ENCODE data around the gene TGFB2.

Gene TGFB2

DNA sequence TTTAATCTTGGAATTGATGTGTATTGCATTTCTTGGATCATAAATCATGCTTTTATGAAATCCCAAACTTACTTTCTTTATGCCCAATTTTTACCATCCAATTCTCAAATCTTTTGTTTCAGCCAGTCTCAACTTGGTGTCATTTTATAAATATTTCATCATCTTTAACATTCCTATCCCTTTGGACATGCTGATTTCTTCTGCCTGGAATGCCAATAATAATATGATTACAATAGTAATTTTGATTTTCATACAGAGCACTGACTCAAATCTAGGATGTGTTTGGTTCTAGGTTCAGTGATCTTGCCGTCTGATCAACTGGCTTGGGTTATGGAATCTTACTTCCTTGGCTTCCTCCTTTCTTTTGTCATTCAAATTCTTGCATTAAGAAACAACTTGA, 47.3 kb upstream of the TGFB2 start:
- Histone ChIP-seq H3K9me3 (ENCODE audit: insufficient read depth, low read length, severe bottlenecking) (no peaks in the 10 kb centered on the region), H3K9ac (ENCODE audit: low read depth, low read length) (no peak overlapping the region), H3K36me3 (ENCODE audit: insufficient read depth, low read length) (no peaks in the 10 kb centered on the region), H2AFZ (ENCODE audit: low read depth, low read length) (no peak overlapping the region), H3K27me3 (ENCODE audit: insufficient read depth, low read length, poor library complexity) (no peaks in the 10 kb centered on the region), H4K20me1 (ENCODE audit: insufficient read depth, low read length) (peaks cover 6% of the 10 kb centered on the region; the same call in 1 of the 2 replicates), H3K4me2 (ENCODE audit: insufficient read depth, low read length) (no peak overlapping the region), H3K4me1 (ENCODE audit: insufficient read depth, low read length) (no peaks in the 10 kb centered on the region), H3K4me3 (ENCODE audit: low read depth in 1 of 2, low read length in 2 of 2) (no peak overlapping the region), H3K27ac (ENCODE audit: low read length) (no peak overlapping the region), H3K79me2 (ENCODE audit: insufficient read depth, low read length) (peaks cover 4% of the 10 kb centered on the region; the same call in 1 of the 2 replicates)
- no peak for TF ChIP-seq EZH2 (IDR thresholded peaks at IDR 0.05; ENCODE audit: borderline replicate concordance, low read depth, low read length, severe bottlenecking)
- TF ChIP-seq CTCF (IDR thresholded peaks at IDR 0.05; ENCODE audit: borderline replicate concordance, extremely low read depth, low read length, poor library complexity, severe bottlenecking) = no peak
- ATAC-seq (ENCODE audit: insufficient read depth, low read depth) (no peak), DNase-seq (no peak)

GRCh38 chr1:218298398-218298797, 46.7 kb upstream of the TGFB2 start:
- no peaks in the 10 kb centered on the region for H3K27me3 ChIP-seq (ENCODE audit: insufficient read depth, low read length, poor library complexity)
- H3K27ac ChIP-seq (ENCODE audit: low read length) = no peak overlapping the region
- no peak for DNase-seq
- H4K20me1 ChIP-seq (ENCODE audit: insufficient read depth, low read length) = peaks cover 6% of the 10 kb centered on the region; the same call in 1 of the 2 replicates
- H3K4me1 ChIP-seq (ENCODE audit: insufficient read depth, low read length) = no peaks in the 10 kb centered on the region
- H3K4me2 ChIP-seq (ENCODE audit: insufficient read depth, low read length) = no peak overlapping the region
- no peaks in the 10 kb centered on the region for H3K36me3 ChIP-seq (ENCODE audit: insufficient read depth, low read length)
- no peak overlapping the region for H3K9ac ChIP-seq (ENCODE audit: low read depth, low read length)
- H3K9me3 ChIP-seq (ENCODE audit: insufficient read depth, low read length, severe bottlenecking) = no peaks in the 10 kb centered on the region
- ATAC-seq (ENCODE audit: insufficient read depth, low read depth) = no peak
- peaks cover 4% of the 10 kb centered on the region; the same call in 1 of the 2 replicates for H3K79me2 ChIP-seq (ENCODE audit: insufficient read depth, low read length)
- no peak overlapping the region for H3K4me3 ChIP-seq (ENCODE audit: low read depth in 1 of 2, low read length in 2 of 2)
- H2AFZ ChIP-seq (ENCODE audit: low read depth, low read length) = no peak overlapping the region
- no peak for TF ChIP-seq CTCF (IDR thresholded peaks at IDR 0.05; ENCODE audit: borderline replicate concordance, extremely low read depth, low read length, poor library complexity, severe bottlenecking)
- no peak for TF ChIP-seq EZH2 (IDR thresholded peaks at IDR 0.05; ENCODE audit: borderline replicate concordance, low read depth, low read length, severe bottlenecking)

- DNase-seq (no peak), ATAC-seq (ENCODE audit: insufficient read depth, low read depth) (no peak)
- Histone ChIP-seq H3K9ac (ENCODE audit: low read depth, low read length) (no peak overlapping the region), H3K27ac (ENCODE audit: low read length) (no peak overlapping the region), H3K27me3 (ENCODE audit: insufficient read depth, low read length, poor library complexity) (no peaks in the 10 kb centered on the region), H3K9me3 (ENCODE audit: insufficient read depth, low read length, severe bottlenecking) (no peaks in the 10 kb centered on the region), H3K36me3 (ENCODE audit: insufficient read depth, low read length) (no peaks in the 10 kb centered on the region), H3K4me3 (ENCODE audit: low read depth in 1 of 2, low read length in 2 of 2) (no peak overlapping the region), H4K20me1 (ENCODE audit: insufficient read depth, low read length) (peaks cover 6% of the 10 kb centered on the region; the same call in 1 of the 2 replicates), H3K4me2 (ENCODE audit: insufficient read depth, low read length) (no peak overlapping the region), H3K79me2 (ENCODE audit: insufficient read depth, low read length) (peaks cover 4% of the 10 kb centered on the region; the same call in 1 of the 2 replicates), H2AFZ (ENCODE audit: low read depth, low read length) (no peak overlapping the region), H3K4me1 (ENCODE audit: insufficient read depth, low read length) (no peaks in the 10 kb centered on the region)
- TF ChIP-seq CTCF (IDR thresholded peaks at IDR 0.05; ENCODE audit: borderline replicate concordance, extremely low read depth, low read length, poor library complexity, severe bottlenecking) (peak; percentile 48), EZH2 (IDR thresholded peaks at IDR 0.05; ENCODE audit: borderline replicate concordance, low read depth, low read length, severe bottlenecking) (no peak)
Observed at GRCh38 chr1:218299416-218299815, 45.7 kb upstream of the TGFB2 start.

Data from DND-41 (cell line).